Endodermal cell (in vitro differentiated cells): Measurements from ENCODE around the gene PTPRN2. TPM values are rescaled to one million over a fixed set of nuclear protein-coding genes. Genes with fewer than 3 reads are reported as not detected.

ENCODE experiments used
- DNase-seq: peaks from one replicate; pipeline ENCODE4 v3.0.0-alpha.2; 2017
- H3K27ac ChIP-seq: 2 replicates; pipeline ENCODE4 v1.5.1; 2013; ENCODE audit warnings: mild to moderate bottlenecking, low read depth, low read length, moderate library complexity
- H3K27me3 ChIP-seq: 2 replicates; pipeline ENCODE4 v1.6.1; 2013; ENCODE audit warnings: mild to moderate bottlenecking, low read length, moderate library complexity; ENCODE audit not compliant: insufficient read depth, control insufficient read depth, poor library complexity, severe bottlenecking
- H3K36me3 ChIP-seq: 2 replicates; pipeline ENCODE4 v1.7.0; 2013; ENCODE audit warnings: mild to moderate bottlenecking, low read length, moderate library complexity; ENCODE audit not compliant: control insufficient read depth, insufficient read depth
- H3K4me1 ChIP-seq: one replicate; pipeline ENCODE4 v1.7.0; 2013; ENCODE audit warnings: low read length; ENCODE audit not compliant: control insufficient read depth, insufficient read depth
- H3K4me3 ChIP-seq: 2 replicates; pipeline ENCODE4 v1.5.1; 2013; ENCODE audit warnings: mild to moderate bottlenecking, low read length, moderate library complexity
- H3K9ac ChIP-seq: 2 replicates; pipeline ENCODE4 v1.6.1; 2013; ENCODE audit warnings: mild to moderate bottlenecking, low read length, moderate library complexity; ENCODE audit not compliant: poor library complexity, severe bottlenecking; ENCODE audit errors: extremely low read depth
- H3K9me3 ChIP-seq: 2 replicates; pipeline ENCODE4 v1.6.1; 2013; ENCODE audit warnings: mild to moderate bottlenecking, low read length, moderate library complexity; ENCODE audit not compliant: control insufficient read depth
- H3K27ac Mint-ChIP-seq: 2 replicates; pipeline ENCODE4 v1.8.0; 2020; ENCODE audit warnings: mixed read lengths
- H3K27me3 Mint-ChIP-seq: 2 replicates; pipeline ENCODE4 v1.8.0; 2021; ENCODE audit warnings: mild to moderate bottlenecking, mixed read lengths; ENCODE audit not compliant: insufficient read depth
- H3K36me3 Mint-ChIP-seq: 2 replicates; pipeline ENCODE4 v1.8.0; 2020; ENCODE audit warnings: low read depth, mixed read lengths
- H3K4me1 Mint-ChIP-seq: 2 replicates; pipeline ENCODE4 v1.8.0; 2020; ENCODE audit warnings: mixed read lengths
- H3K4me3 Mint-ChIP-seq: 2 replicates; pipeline ENCODE4 v1.8.0; 2020; ENCODE audit warnings: mild to moderate bottlenecking, moderate library complexity, mixed read lengths
- H3K9me3 Mint-ChIP-seq: 2 replicates; pipeline ENCODE4 v1.8.0; 2020; ENCODE audit warnings: mild to moderate bottlenecking, mixed read lengths
- CTCF ChIP-seq: fragments of 200-600 bp; sonication (generic); conservative IDR thresholded peaks from 2 replicates; pipeline ENCODE4 v1.5.0; 2021; ENCODE audit warnings: antibody characterized with exemption, mild to moderate bottlenecking
- WGBS, 2 experiments: methylation state at CpG; one replicate each; pipeline versions ENCODE4 v1.1.5 to v1.1.7; 2013; ENCODE audit warnings: missing lambda C conversion rate in 2 of 2, mixed read lengths in 1 of 2; ENCODE audit not compliant: insufficient coverage in 1 of 2, insufficient read length in 1 of 2; 5-methylcytosine and 5-hydroxymethylcytosine counted together
- total RNA-seq, 2 donors: library from RNA; stranded (reverse); fragmentation: NEBNext Ultra II Directional in 1 of 2; extraction: Animal tissue kit (Norgen Biotek cat#: 25700) in 1 of 2; gene quantifications; 2 replicates in 1 of 2; 3 replicates in 1 of 2; pipeline ENCODE4 v1.2.1, GENCODE V29; 2021

PTPRN2 gene
- total RNA-seq, 2 donors from 2014 or later: 0.69 to 1.2 TPM

- Histone ChIP-seq H3K4me3 (no peak overlapping the region), H3K4me1 (no peaks in the 10 kb centered on the region), H3K27ac (no peak overlapping the region), H3K9ac (no peak overlapping the region), H3K36me3 (no peaks in the 10 kb centered on the region), H3K9me3 (peaks cover 90% of the 10 kb centered on the region), H3K27me3 (no peaks in the 10 kb centered on the region)
- Mint-ChIP-seq H3K36me3 (peaks cover 9% of the 10 kb centered on the region), H3K9me3 (peaks cover 30% of the 10 kb centered on the region), H3K4me1 (no peaks in the 10 kb centered on the region), H3K4me3 (no peak overlapping the region), H3K27me3 (peaks cover 3% of the 10 kb centered on the region), H3K27ac (no peak overlapping the region)
- 85 to 91% methylated on average over 10 of the region's 10 CpGs for WGBS, 2 experiments
- TF ChIP-seq CTCF: no peak
- DNase-seq: peak; percentile 32
These were observed 557.6 kb downstream of the PTPRN2 start for GRCh38 chr7:158030071-158030470.

- no peaks in the 10 kb centered on the region for H3K4me1 ChIP-seq
- Mint-ChIP-seq H3K27ac (no peak overlapping the region), H3K4me3 (no peak overlapping the region), H3K4me1 (no peaks in the 10 kb centered on the region), H3K9me3 (peaks cover 25% of the 10 kb centered on the region), H3K36me3 (peaks cover 9% of the 10 kb centered on the region), H3K27me3 (peaks cover 3% of the 10 kb centered on the region)
- 61 to 65% methylated on average over 2 to 5 of the region's 5 CpGs for WGBS, 2 experiments
- no peaks in the 10 kb centered on the region for H3K27me3 ChIP-seq
- H3K36me3 ChIP-seq: no peaks in the 10 kb centered on the region
- DNase-seq: peak; percentile 13
- H3K4me3 ChIP-seq: no peak overlapping the region
- no peak overlapping the region for H3K27ac ChIP-seq
- peaks cover 90% of the 10 kb centered on the region for H3K9me3 ChIP-seq
- TF ChIP-seq CTCF: no peak
- no peak overlapping the region for H3K9ac ChIP-seq
These were observed 558.1 kb downstream of the PTPRN2 start for GRCh38 chr7:158029509-158029908.

- H3K27ac Mint-ChIP-seq: no peak overlapping the region
- no peaks in the 10 kb centered on the region for H3K36me3 ChIP-seq
- WGBS, 2 experiments: 85 to 89% methylated on average over 14 to 22 of the region's 22 CpGs
- H3K4me3 ChIP-seq: no peak overlapping the region
- H3K4me1 Mint-ChIP-seq: no peaks in the 10 kb centered on the region
- peaks cover 3% of the 10 kb centered on the region for H3K27me3 Mint-ChIP-seq
- no peak overlapping the region for H3K27ac ChIP-seq
- H3K4me3 Mint-ChIP-seq: no peak overlapping the region
- TF ChIP-seq CTCF: no peak
- no peaks in the 10 kb centered on the region for H3K27me3 ChIP-seq
- H3K4me1 ChIP-seq: no peaks in the 10 kb centered on the region
- H3K9me3 Mint-ChIP-seq: peaks cover 19% of the 10 kb centered on the region
- peaks cover 4% of the 10 kb centered on the region for H3K36me3 Mint-ChIP-seq
- H3K9ac ChIP-seq: no peak overlapping the region
- DNase-seq: peak; percentile 5
- peaks cover 90% of the 10 kb centered on the region for H3K9me3 ChIP-seq
These were observed 558.7 kb downstream of the PTPRN2 start for GRCh38 chr7:158028971-158029370.
